ENCODE results near the gene ASTN2. TPM values are rescaled to one million over a fixed set of nuclear protein-coding genes. Genes with fewer than 3 reads are reported as not detected.

ASTN2 gene
- total RNA-seq, 1 donor from 2014 or later = 2.3 TPM

DNA sequence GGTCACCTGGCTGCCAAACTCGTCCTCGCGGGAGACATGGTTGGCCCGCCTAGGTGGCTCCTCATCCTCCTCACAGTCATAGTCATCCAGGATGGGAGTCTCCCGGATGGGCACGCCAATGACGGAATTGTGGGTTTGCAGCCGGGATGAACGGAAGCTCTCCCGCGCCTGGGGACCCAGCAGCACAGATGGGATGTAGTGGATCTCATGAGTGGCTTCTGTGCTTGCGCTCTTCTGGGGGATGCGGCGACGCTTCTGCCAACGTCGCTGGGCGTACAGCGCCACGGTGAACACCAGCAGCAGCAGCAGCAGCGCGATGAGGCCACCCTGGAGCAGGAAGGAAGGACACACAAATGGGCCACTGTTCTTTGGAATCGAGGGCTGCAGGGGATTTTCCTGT is 200.4 kb downstream of the ASTN2 start:
- Histone ChIP-seq H3K9me3 (peaks cover 0 to 5% of the 10 kb centered on the region in 2 donors), H3K36me3 (no peaks in the 10 kb centered on the region), H3K27me3 (no peaks in the 10 kb centered on the region), H3K4me1 (no peaks in the 10 kb centered on the region), H3K4me3 (no peak overlapping the region), H3K27ac (no peak overlapping the region)
- no peak for DNase-seq (ENCODE audit: low spot score in 2 of 2)
- TF ChIP-seq, protein P1, sequence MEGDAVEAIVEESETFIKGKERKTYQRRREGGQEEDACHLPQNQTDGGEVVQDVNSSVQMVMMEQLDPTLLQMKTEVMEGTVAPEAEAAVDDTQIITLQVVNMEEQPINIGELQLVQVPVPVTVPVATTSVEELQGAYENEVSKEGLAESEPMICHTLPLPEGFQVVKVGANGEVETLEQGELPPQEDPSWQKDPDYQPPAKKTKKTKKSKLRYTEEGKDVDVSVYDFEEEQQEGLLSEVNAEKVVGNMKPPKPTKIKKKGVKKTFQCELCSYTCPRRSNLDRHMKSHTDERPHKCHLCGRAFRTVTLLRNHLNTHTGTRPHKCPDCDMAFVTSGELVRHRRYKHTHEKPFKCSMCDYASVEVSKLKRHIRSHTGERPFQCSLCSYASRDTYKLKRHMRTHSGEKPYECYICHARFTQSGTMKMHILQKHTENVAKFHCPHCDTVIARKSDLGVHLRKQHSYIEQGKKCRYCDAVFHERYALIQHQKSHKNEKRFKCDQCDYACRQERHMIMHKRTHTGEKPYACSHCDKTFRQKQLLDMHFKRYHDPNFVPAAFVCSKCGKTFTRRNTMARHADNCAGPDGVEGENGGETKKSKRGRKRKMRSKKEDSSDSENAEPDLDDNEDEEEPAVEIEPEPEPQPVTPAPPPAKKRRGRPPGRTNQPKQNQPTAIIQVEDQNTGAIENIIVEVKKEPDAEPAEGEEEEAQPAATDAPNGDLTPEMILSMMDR (IDR thresholded peaks at IDR 0.05) = no peak
- intact Hi-C loops (cut with DNase I) = no loop called here

DNA sequence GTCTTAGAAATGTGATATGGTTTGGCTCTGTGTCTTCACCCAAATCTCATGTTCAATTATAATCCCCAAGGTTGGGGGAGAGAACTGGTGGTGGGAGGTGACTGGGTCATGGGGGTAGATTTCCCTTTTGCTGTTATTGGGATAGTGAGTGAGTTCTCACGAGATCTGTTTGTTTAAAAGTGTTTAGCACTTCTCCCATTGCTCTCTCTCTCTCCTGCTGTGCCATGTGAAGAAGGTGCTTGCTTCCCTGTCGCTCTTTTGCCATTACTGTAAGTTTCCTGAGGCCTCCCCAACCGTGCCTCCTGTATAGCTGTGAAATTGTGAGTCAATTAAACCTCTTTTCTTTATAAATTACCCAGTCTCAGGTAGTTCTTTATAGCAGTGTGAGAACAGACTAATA is 203.6 kb downstream of the ASTN2 start:
- H3K27me3 ChIP-seq = no peaks in the 10 kb centered on the region
- TF ChIP-seq, protein P1 (IDR thresholded peaks at IDR 0.05) = no peak
- H3K9me3 ChIP-seq = peaks cover 0 to 16% of the 10 kb centered on the region in 2 donors
- H3K36me3 ChIP-seq = no peaks in the 10 kb centered on the region
- no peaks in the 10 kb centered on the region for H3K4me1 ChIP-seq
- intact Hi-C loops (cut with DNase I) = no loop called here
- no peak overlapping the region for H3K27ac ChIP-seq
- no peak overlapping the region for H3K4me3 ChIP-seq
- DNase-seq (ENCODE audit: low spot score in 2 of 2) = no peak

DNA sequence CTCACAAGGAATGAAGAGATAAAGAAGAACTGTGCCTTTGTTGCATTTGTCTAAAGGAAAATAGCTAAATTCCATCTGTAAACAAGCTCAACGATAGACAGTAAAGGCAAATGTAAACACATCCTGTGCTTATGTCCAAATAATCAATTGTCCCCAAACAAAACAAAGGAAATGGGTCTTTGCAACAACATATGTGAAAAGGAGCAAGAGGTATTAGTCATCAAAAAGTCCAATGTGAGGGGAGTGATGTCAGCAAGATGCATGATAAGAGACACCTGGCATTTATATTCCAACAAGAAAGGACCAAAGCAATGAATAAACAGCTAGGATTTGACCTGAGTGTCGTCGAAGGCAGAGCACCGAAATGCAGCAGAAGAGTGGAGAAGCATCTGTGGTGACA is 209.1 kb downstream of the ASTN2 start:
- Histone ChIP-seq H3K36me3 (no peaks in the 10 kb centered on the region), H3K4me1 (no peaks in the 10 kb centered on the region), H3K27ac (no peak overlapping the region), H3K9me3 (peaks cover 0 to 16% of the 10 kb centered on the region in 2 donors), H3K4me3 (no peak overlapping the region), H3K27me3 (no peaks in the 10 kb centered on the region)
- no peak for DNase-seq (ENCODE audit: low spot score in 2 of 2)
- intact Hi-C loops (cut with DNase I) = no loop called here
- TF ChIP-seq, protein P1 (IDR thresholded peaks at IDR 0.05) = no peak

DNA sequence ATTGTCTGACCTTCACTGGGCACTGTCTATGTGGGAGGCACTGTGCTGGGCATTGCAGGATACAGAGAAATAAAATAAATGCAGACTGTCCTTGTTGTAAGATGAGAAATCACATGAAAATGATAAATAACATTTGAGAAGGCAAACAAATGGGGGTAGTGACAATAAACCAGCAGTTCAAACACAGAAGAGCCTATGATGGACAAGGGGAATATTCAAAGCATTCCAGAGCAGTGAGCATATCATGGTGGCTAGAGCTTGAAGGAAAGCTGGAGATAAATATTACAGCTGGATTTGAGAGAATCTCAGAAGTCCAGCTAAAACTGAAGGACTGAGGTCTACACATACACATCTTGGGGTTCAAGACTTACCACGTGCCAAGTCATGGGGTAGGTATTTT is 209.9 kb downstream of the ASTN2 start:
- H3K4me3 ChIP-seq = no peak overlapping the region
- intact Hi-C loops (cut with DNase I) = no loop called here
- peaks cover 0 to 15% of the 10 kb centered on the region in 2 donors for H3K9me3 ChIP-seq
- TF ChIP-seq, protein P1 (IDR thresholded peaks at IDR 0.05) = no peak
- H3K27me3 ChIP-seq = no peaks in the 10 kb centered on the region
- no peak overlapping the region for H3K27ac ChIP-seq
- H3K4me1 ChIP-seq = no peaks in the 10 kb centered on the region
- H3K36me3 ChIP-seq = no peaks in the 10 kb centered on the region
- DNase-seq (ENCODE audit: low spot score in 2 of 2) = no peak

DNA sequence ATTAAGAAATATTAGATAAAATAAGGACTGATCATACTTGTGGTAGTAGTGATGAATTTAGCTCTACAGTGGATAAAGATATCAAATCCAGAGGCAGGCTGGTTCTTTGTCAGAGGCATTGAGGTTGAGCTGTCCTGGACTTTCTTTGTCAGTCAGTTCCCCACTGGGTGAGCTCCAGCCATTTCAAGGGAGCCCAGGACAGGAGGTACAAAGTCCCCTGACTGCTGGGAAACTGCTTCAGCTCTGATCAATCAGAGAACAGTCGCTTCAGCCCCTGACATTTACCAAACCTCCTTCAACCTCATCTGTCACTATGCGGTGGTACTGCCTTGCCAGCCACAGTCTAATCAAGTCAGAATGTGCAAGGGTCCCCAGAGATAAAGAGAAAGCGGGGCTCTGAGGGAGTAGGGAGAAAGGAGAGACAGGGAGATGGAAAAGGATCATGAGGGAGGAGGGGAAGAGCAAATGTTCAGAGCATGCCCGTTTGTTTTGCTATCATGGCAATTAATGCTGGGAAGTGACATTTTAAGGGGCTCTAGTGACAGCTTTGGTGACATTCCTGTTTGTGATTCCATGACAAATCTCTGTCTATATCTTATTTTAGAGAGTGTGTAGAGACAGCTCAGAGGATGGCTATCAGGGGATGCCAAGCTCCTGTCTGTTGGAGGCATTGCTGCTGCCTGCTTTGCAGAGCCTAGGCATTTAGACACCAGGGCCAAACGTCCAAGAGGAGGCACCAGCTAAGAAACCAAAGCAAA is 223.2 kb downstream of the ASTN2 start:
- no peak overlapping the region for H3K27ac ChIP-seq
- TF ChIP-seq, protein P1 (IDR thresholded peaks at IDR 0.05) = no peak
- H3K9me3 ChIP-seq = no peaks in the 10 kb centered on the region
- no peaks in the 10 kb centered on the region for H3K36me3 ChIP-seq
- no peaks in the 10 kb centered on the region for H3K4me1 ChIP-seq
- H3K27me3 ChIP-seq = no peaks in the 10 kb centered on the region
- intact Hi-C loops (cut with DNase I) = no loop called here
- DNase-seq (ENCODE audit: low spot score in 2 of 2) = no peak
- H3K4me3 ChIP-seq = no peak overlapping the region

All from ascending aorta (tissue), 2 donors.